IPS-NIHi11 (cell line): ENCODE data around the gene VPS50.
A peak's percentile ranks its signal among the peaks of the same experiment; 100 is the strongest.
"Not testable (repeated sequence)": the region's sequence is repeated elsewhere in the genome, so short reads cannot be mapped to it uniquely, and the experiment has no call there.

Source experiments
- DNase-seq: peaks from one replicate; pipeline ENCODE4 v3.0.0; 2012; ENCODE audit warnings: mixed read lengths, low spot score

Gene VPS50

DNA sequence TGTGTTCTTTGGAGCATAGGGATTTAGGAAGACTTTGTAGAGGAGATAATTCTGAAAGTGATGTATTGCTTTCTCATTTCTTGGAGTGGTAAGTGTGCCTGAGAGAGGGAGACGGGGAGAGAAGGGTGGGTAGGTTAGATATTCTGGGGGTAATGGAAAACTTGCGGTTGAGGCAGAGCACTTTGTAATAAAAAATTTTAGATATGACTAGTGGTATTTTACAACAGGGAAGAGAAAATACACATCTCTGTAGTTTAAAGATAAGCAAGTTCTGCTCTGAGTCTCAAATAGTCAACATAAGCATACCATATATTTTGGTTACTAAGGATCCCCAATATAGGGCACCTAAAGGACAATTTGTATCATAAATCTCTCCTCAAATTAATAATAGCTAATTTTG is 6.6 kb downstream of the VPS50 start:
- no peak for DNase-seq

- no peak for DNase-seq
These were observed 7.7 kb downstream of the VPS50 start for GRCh38 chr7:93239824-93240223.

GRCh38 chr7:93242106-93242505 is 9.9 kb downstream of the VPS50 start:
- DNase-seq = no peak

- DNase-seq = no peak
These were observed 13.6 kb downstream of the VPS50 start for GRCh38 chr7:93245525-93246432.

DNA sequence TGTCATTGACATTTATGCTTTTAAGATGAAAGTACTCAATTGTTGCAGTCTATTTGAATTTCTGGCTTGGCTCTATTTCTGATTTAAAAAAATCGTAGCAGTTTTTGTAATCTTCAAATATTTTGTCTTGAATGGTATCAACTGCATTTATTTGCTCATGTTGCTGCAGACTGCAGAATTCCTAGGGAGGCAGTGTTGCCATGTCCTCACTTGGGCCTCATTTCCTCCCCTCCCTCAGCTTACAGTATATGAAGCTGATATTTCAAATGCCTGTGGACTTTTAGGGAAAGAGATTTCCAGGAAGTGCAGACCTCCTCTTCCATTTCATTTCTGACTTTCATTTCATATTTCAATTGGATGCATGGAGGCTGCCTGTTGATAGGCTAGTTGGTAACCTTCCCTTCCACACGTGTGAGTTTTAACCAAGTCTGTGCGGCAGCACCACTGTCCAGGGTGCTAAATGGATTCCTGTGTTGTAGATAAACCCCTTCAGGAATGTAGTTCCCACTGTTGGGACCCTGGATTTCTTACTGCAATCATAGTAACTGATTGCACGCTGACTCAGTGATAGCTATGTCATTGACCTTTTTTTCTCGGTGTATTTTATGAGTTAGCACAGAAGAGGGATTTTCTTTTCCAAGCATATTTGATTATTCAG is 17.5 kb downstream of the VPS50 start:
- DNase-seq = peak; percentile 14

DNA sequence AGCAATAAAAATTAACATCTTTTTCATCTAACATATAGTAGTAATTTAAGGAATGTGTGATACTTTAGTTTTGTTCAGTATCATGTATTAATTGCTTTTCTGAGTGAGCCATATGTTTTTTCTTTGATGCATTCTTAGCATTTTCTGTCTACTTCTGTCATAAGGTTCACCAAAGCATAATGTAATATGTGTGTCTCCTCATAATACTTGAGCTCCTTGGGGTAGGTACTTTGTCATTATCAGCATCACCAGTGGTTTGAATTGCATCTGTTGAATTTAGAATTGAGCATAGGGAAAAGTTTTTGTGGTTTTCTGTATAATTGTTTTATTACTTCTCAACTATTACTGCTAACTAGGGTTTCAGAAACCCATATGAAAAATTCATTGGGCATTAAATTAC is 26.5 kb downstream of the VPS50 start:
- no peak for DNase-seq

- no peak for DNase-seq
These were observed 30.4 kb downstream of the VPS50 start for GRCh38 chr7:93262535-93262934.

DNA sequence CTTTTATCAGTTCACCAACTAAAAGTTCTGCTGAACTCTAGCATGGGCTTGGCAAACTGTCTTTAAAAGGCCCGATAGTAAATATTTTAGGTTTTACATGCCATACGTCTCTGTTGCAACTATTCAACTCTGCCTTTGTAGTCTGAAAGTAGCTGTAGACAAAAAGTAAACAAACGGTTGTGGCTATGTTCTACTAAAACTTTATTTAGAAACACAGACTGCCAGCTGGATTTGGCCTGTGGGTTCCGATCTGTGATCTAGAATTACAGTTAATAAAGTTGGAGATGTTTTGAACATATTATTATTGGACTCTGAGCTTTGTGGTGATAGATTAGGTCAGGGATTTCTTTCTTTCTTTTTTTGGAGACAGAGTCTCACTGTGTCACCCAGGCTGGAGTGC is 33.1 kb downstream of the VPS50 start:
- DNase-seq = no peak

DNA sequence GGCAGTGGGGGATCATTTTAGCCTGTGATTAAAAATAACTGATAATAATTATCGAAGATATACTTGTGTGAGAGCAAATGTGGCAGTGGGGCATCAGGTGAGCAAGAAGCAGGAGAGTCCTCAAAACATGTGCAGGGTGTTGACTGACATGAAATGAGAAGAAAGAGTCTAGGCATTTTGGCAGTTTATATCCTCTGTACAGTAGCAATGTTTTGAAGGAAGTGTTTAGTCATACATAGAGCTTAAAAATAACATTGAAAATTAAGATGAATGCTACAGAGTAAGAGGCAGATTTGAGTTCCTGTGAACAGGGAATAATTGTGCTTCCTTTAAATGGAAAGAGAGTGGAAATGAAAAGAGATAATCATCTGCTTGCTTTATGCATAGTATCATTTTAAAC is 47.4 kb downstream of the VPS50 start:
- no peak for DNase-seq

GRCh38 chr7:93284908-93285307 is 52.7 kb downstream of the VPS50 start:
- no peak for DNase-seq

GRCh38 chr7:93293229-93293628 is 61.1 kb downstream of the VPS50 start:
- DNase-seq = no peak

GRCh38 chr7:93298206-93298605 is 66.0 kb downstream of the VPS50 start:
- DNase-seq = no peak

GRCh38 chr7:93298671-93299070 is 66.5 kb downstream of the VPS50 start:
- no peak for DNase-seq

- no peak for DNase-seq
These were observed 69.6 kb downstream of the VPS50 start for GRCh38 chr7:93301736-93302135.

DNA sequence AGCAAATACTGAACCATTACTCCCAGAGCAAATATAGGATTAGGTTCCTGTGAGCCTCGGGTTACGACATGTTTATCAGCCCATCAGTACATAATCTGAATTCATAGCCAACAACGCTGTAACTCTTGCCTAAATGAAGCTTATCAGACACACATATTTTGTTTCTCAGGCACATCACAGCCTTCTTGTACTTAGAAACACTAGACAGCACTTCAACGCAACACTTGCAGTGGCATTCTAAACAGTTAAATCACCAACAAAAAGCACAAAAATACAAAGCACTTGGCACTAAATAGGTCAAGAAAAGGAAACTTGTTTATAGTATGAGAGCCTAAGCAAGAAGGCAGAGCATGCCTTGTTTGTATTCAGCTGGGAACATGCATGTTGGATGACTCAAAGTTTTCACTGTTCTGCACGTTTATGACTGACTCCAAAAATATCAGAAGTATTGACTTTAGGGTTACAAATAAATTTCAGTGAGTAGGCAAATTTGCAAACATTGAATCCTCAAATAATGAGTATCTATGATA is 75.0 kb downstream of the VPS50 start:
- no peak for DNase-seq

DNA sequence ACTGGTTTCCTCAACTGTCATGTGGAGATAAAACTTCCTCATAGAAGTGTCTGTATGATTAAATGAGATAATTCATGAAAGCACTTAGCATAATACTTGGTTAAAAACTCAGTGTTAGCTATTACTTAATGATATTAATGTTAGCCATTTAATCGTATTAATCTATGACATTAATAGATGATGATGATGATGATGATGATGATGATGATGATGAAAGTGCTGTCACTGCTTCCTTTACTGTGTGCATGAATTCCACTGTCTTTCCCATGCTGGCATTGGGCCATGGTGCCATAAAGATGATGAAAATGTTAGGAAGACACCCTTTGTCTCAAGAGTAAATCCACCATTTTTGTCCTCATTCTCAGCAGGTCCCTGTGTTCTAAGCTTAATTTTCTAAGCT is 75.8 kb downstream of the VPS50 start:
- no peak for DNase-seq

- DNase-seq = no peak
These were observed 78.2 kb downstream of the VPS50 start for GRCh38 chr7:93310346-93310745.

- DNase-seq = no peak
These were observed 82.3 kb downstream of the VPS50 start for GRCh38 chr7:93314449-93314848.

DNA sequence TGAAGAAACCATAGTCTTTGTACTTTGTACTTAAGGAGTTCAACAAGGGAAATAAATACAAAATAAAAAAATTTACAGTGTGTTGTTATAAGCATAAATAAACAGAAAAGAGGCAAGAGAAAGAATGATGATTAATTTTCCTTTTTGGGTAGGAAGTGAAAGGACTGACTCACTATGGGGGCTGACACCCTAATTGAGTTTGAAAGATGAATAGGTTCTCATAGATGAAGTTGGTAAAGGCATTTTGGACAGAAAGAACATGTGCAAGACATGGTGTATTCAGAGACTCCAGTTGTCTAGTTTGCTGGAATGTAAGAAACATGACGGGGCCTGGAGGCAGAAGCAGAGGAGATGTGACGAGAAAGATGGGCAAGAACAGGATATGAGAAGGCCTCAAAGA is 83.7 kb downstream of the VPS50 start:
- DNase-seq = no peak

GRCh38 chr7:93316730-93317129 is 84.6 kb downstream of the VPS50 start:
- DNase-seq = no peak

DNA sequence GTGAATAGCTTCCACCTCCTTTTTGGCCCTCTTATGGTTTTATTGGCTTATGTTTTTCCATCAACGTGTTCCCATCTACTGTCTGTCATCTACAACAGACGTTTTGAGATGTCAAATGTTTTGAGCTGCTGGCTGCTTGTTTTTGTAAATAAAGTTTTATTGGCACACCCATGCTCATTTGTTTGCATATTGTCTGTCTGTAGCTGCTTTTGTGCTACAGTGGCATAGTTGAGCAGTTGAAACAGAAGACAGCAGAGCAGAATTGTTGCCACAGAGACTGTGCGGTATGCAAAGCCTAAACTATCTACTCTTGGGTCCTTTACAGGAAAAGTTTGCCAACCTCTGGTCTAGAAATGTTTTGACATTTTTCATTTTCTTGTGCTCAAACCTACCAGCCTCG is 88.7 kb downstream of the VPS50 start:
- DNase-seq = no peak

DNA sequence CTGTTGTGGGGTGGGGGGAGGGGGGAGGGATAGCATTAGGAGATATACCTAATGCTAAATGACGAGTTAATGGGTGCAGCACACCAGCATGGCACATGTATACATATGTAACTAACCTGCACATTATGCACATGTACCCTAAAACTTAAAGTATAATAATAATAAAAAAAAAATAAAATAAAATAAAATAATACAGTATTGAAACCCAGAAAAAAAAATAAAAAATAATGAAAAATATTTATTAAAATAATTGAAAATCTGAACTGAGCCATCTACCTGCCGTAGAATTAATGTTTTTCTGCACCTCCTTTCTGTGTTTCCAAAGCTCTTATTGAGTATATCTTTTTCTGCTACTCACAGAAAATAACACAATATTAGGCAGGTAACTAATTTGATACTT is 94.1 kb downstream of the VPS50 start:
- not testable (repeated sequence) for DNase-seq

DNA sequence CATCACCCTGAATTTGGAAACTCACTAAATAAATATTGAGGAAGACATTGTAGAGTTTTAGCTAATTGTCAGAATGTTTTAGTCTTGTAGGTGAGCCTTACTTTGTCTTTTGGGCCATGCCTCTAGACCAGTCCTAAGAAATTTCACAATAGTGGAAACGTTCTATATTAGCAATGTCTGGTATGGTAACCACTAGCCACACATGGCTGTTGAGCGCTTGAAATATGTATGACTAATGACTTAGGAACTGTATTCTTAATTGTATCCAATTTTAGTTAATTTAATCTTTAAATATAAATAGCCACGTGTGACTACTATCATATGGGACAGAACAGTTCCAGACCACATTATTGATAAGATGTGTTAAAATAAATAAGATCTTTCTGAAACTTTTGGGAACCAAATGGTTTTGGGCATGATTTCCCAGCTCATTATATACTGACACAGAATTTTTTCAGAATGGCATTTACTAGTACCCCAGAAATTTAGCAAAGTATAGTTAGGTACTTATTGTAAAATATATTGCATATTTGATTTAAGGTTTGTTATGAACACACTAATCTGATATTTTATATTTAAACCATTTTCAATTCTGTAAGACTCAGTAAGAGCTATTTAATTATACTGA is 95.0 kb downstream of the VPS50 start:
- no peak for DNase-seq
